Trophoblast cell (in vitro differentiated cells and primary cell): ENCODE data around the gene SNED1.

Experiments
- DNase-seq, 2 donors: peaks; one replicate each; pipeline ENCODE4 v3.0.0-alpha.2; 2016
- H2AFZ ChIP-seq: 2 replicates; pipeline ENCODE4 v1.6.1; 2013; ENCODE audit warnings: low read length, moderate library complexity, mild to moderate bottlenecking; ENCODE audit not compliant: insufficient read depth, poor library complexity
- H2AK5ac ChIP-seq: 2 replicates; pipeline ENCODE4 v1.6.1; 2013; ENCODE audit warnings: mild to moderate bottlenecking, low read length
- H2BK120ac ChIP-seq: 2 replicates; pipeline ENCODE4 v1.6.1; 2013; ENCODE audit warnings: low read length, mild to moderate bottlenecking, moderate library complexity; ENCODE audit not compliant: insufficient read depth, poor library complexity
- H2BK12ac ChIP-seq: 2 replicates; pipeline ENCODE4 v1.6.1; 2013; ENCODE audit warnings: mild to moderate bottlenecking, low read length, moderate library complexity
- H2BK5ac ChIP-seq: 2 replicates; pipeline ENCODE4 v1.6.1; 2013; ENCODE audit warnings: low read length, low read depth, moderate library complexity, mild to moderate bottlenecking; ENCODE audit not compliant: poor library complexity
- H3K14ac ChIP-seq: 2 replicates; pipeline ENCODE4 v1.6.1; 2013; ENCODE audit warnings: mild to moderate bottlenecking, low read length
- H3K18ac ChIP-seq: 2 replicates; pipeline ENCODE4 v1.6.1; 2013; ENCODE audit warnings: mild to moderate bottlenecking, low read length
- H3K23ac ChIP-seq: 2 replicates; pipeline ENCODE4 v1.6.1; 2013; ENCODE audit warnings: low read length
- H3K27ac ChIP-seq: 2 replicates; pipeline ENCODE4 v1.5.1; 2013; ENCODE audit warnings: low read depth, mild to moderate bottlenecking, inconsistent platforms, low read length, moderate library complexity
- H3K27me3 ChIP-seq: 2 replicates; pipeline ENCODE4 v1.6.1; 2013; ENCODE audit warnings: inconsistent platforms, mild to moderate bottlenecking, low read length, moderate library complexity; ENCODE audit not compliant: insufficient read depth
- H3K36me3 ChIP-seq, 2 experiments: 1 replicate in 1 of 2; 2 replicates in 1 of 2; pipeline ENCODE4 v1.6.1; 2013; ENCODE audit warnings: low read length in 2 of 2, mild to moderate bottlenecking in 2 of 2, moderate library complexity in 1 of 2; ENCODE audit not compliant: insufficient read depth in 2 of 2, control insufficient read depth in 1 of 2
- H3K4ac ChIP-seq: 2 replicates; pipeline ENCODE4 v1.6.1; 2013; ENCODE audit warnings: low read depth, mild to moderate bottlenecking, low read length, moderate library complexity
- H3K4me1 ChIP-seq, 2 experiments: 1 replicate in 1 of 2; 2 replicates in 1 of 2; pipeline ENCODE4 v1.6.1; 2013; ENCODE audit warnings: low read length in 2 of 2, mild to moderate bottlenecking in 2 of 2, moderate library complexity in 1 of 2; ENCODE audit not compliant: insufficient read depth in 2 of 2, control insufficient read depth in 1 of 2
- H3K4me2 ChIP-seq: 2 replicates; pipeline ENCODE4 v1.6.1; 2013; ENCODE audit warnings: inconsistent platforms, mild to moderate bottlenecking, low read length, moderate library complexity
- H3K4me3 ChIP-seq: 2 replicates; pipeline ENCODE4 v1.5.1; 2013; ENCODE audit warnings: mild to moderate bottlenecking, low read depth, low read length, inconsistent platforms
- H3K79me1 ChIP-seq: one replicate; pipeline ENCODE4 v1.6.1; 2013; ENCODE audit warnings: low read length
- H3K79me2 ChIP-seq: 2 replicates; pipeline ENCODE4 v1.6.1; 2013; ENCODE audit warnings: low read length, mild to moderate bottlenecking; ENCODE audit not compliant: control insufficient read depth, insufficient read depth, poor library complexity
- H3K9ac ChIP-seq: 2 replicates; pipeline ENCODE4 v1.6.1; 2013; ENCODE audit warnings: mild to moderate bottlenecking, low read length
- H3K9me3 ChIP-seq: 2 replicates; pipeline ENCODE4 v1.6.1; 2013; ENCODE audit warnings: low read depth, mild to moderate bottlenecking, control low read depth, inconsistent platforms, low read length; ENCODE audit not compliant: insufficient read depth
- H4K12ac ChIP-seq: 2 replicates; pipeline ENCODE4 v1.6.1; 2013; ENCODE audit warnings: low read depth, mild to moderate bottlenecking, low read length, moderate library complexity
- H4K8ac ChIP-seq: 2 replicates; pipeline ENCODE4 v1.6.1; 2013; ENCODE audit warnings: low read depth, mild to moderate bottlenecking, low read length, moderate library complexity
- H4K91ac ChIP-seq: one replicate; pipeline ENCODE4 v1.6.1; 2013; ENCODE audit warnings: low read depth, mild to moderate bottlenecking, low read length, moderate library complexity
- WGBS: extraction: QIAGEN DNeasy Blood & Tissue Kit; methylation state at CpG from one replicate; pipeline ENCODE4 v1.1.7; 2013; ENCODE audit warnings: missing lambda C conversion rate; ENCODE audit not compliant: insufficient read length, insufficient coverage; ENCODE audit errors: extremely low coverage; 5-methylcytosine and 5-hydroxymethylcytosine counted together

SNED1 gene

GRCh38 chr2:241111440-241111805 lies 113.0 kb downstream of the SNED1 start:
- peaks cover 22 to 25% of the 10 kb centered on the region in 2 experiments for H3K36me3 ChIP-seq
- no peak overlapping the region for H4K8ac ChIP-seq
- H3K23ac ChIP-seq: no peak overlapping the region
- H3K14ac ChIP-seq: no peak overlapping the region
- H4K12ac ChIP-seq: no peak overlapping the region
- no peak overlapping the region for H3K9ac ChIP-seq
- no peaks in the 10 kb centered on the region for H3K79me1 ChIP-seq
- H2AFZ ChIP-seq: no peak overlapping the region
- no peak overlapping the region for H3K27ac ChIP-seq
- no CpG with 5 or more reads among the region's 9 CpGs for WGBS
- peaks cover 3% of the 10 kb centered on the region for H3K9me3 ChIP-seq
- no peak overlapping the region for H2BK120ac ChIP-seq
- no peaks in the 10 kb centered on the region for H3K79me2 ChIP-seq
- no peak overlapping the region for H3K4me3 ChIP-seq
- no peak overlapping the region for H3K4ac ChIP-seq
- no peaks in the 10 kb centered on the region for H3K4me1 ChIP-seq
- DNase-seq: no peak
- no peaks in the 10 kb centered on the region for H3K27me3 ChIP-seq
- H2AK5ac ChIP-seq: no peak overlapping the region
- no peak overlapping the region for H4K91ac ChIP-seq
- H2BK5ac ChIP-seq: no peak overlapping the region
- no peak overlapping the region for H3K4me2 ChIP-seq
- H2BK12ac ChIP-seq: no peak overlapping the region
- no peak overlapping the region for H3K18ac ChIP-seq

GRCh38 chr2:241112046-241112445 lies 113.6 kb downstream of the SNED1 start:
- Histone ChIP-seq H2AFZ (no peak overlapping the region), H4K12ac (no peak overlapping the region), H3K36me3 (peaks cover 23 to 24% of the 10 kb centered on the region in 2 experiments), H2BK5ac (no peak overlapping the region), H4K91ac (no peak overlapping the region), H3K4me3 (no peak overlapping the region), H3K27me3 (no peaks in the 10 kb centered on the region), H2BK120ac (no peak overlapping the region), H3K14ac (no peak overlapping the region), H3K9me3 (peaks cover 3% of the 10 kb centered on the region), H3K4me1 (no peaks in the 10 kb centered on the region), H3K27ac (no peak overlapping the region), H3K4me2 (no peak overlapping the region), H3K4ac (no peak overlapping the region), H3K79me2 (no peaks in the 10 kb centered on the region), H3K23ac (no peak overlapping the region), H2AK5ac (no peak overlapping the region), H3K18ac (no peak overlapping the region), H2BK12ac (no peak overlapping the region), H4K8ac (no peak overlapping the region), H3K79me1 (no peaks in the 10 kb centered on the region), H3K9ac (no peak overlapping the region)
- WGBS: no CpG with 5 or more reads among the region's 17 CpGs
- DNase-seq: no peak

- Histone ChIP-seq H3K23ac (no peak overlapping the region), H4K12ac (no peak overlapping the region), H3K9ac (no peak overlapping the region), H2AK5ac (no peak overlapping the region), H3K36me3 (peaks cover 18 to 21% of the 10 kb centered on the region in 2 experiments), H3K4me1 (no peaks in the 10 kb centered on the region), H3K18ac (no peak overlapping the region), H4K91ac (no peak overlapping the region), H3K9me3 (peaks cover 3% of the 10 kb centered on the region), H4K8ac (no peak overlapping the region), H3K79me2 (no peaks in the 10 kb centered on the region), H3K4ac (no peak overlapping the region), H2BK12ac (no peak overlapping the region), H2AFZ (no peak overlapping the region), H3K27me3 (no peaks in the 10 kb centered on the region), H3K14ac (no peak overlapping the region), H2BK5ac (no peak overlapping the region), H3K4me3 (no peak overlapping the region), H3K79me1 (no peaks in the 10 kb centered on the region), H2BK120ac (no peak overlapping the region), H3K27ac (no peak overlapping the region), H3K4me2 (no peak overlapping the region)
- no CpG with 5 or more reads among the region's 8 CpGs for WGBS
- no peak for DNase-seq
Measured at GRCh38 chr2:241112592-241112991, 114.2 kb downstream of the SNED1 start.

- no peaks in the 10 kb centered on the region for H3K4me1 ChIP-seq
- no peak for DNase-seq
- H3K23ac ChIP-seq: no peak overlapping the region
- H3K4me3 ChIP-seq: no peak overlapping the region
- no peak overlapping the region for H4K8ac ChIP-seq
- peaks cover 14% of the 10 kb centered on the region in 2 experiments for H3K36me3 ChIP-seq
- H3K4me2 ChIP-seq: no peak overlapping the region
- H2BK120ac ChIP-seq: no peak overlapping the region
- no peaks in the 10 kb centered on the region for H3K27me3 ChIP-seq
- H3K79me1 ChIP-seq: no peaks in the 10 kb centered on the region
- H2BK12ac ChIP-seq: no peak overlapping the region
- H3K14ac ChIP-seq: no peak overlapping the region
- no CpG with 5 or more reads among the region's 11 CpGs for WGBS
- H2AFZ ChIP-seq: no peak overlapping the region
- no peak overlapping the region for H3K4ac ChIP-seq
- H2BK5ac ChIP-seq: no peak overlapping the region
- H3K27ac ChIP-seq: no peak overlapping the region
- peaks cover 5% of the 10 kb centered on the region for H3K9me3 ChIP-seq
- no peak overlapping the region for H4K91ac ChIP-seq
- no peak overlapping the region for H3K18ac ChIP-seq
- no peak overlapping the region for H2AK5ac ChIP-seq
- H3K9ac ChIP-seq: no peak overlapping the region
- H3K79me2 ChIP-seq: no peaks in the 10 kb centered on the region
- H4K12ac ChIP-seq: no peak overlapping the region
Measured at GRCh38 chr2:241114836-241115235, 116.4 kb downstream of the SNED1 start.
